Rectal smooth muscle tissue (tissue), 1 donor: ENCODE results near the gene ARHGEF11.

Experiments
- H3K27ac ChIP-seq: one replicate; pipeline ENCODE4 v1.7.0; 2013; ENCODE audit warnings: low read depth, low read length, inconsistent platforms
- H3K27me3 ChIP-seq: one replicate; pipeline ENCODE4 v1.7.0; 2013; ENCODE audit warnings: low read length; ENCODE audit not compliant: control insufficient read depth, insufficient read depth
- H3K36me3 ChIP-seq: one replicate; pipeline ENCODE4 v1.7.0; 2013; ENCODE audit warnings: low read length; ENCODE audit not compliant: control insufficient read depth, insufficient read depth
- H3K4me1 ChIP-seq: one replicate; pipeline ENCODE4 v1.7.0; 2013; ENCODE audit warnings: low read length; ENCODE audit not compliant: control insufficient read depth, insufficient read depth
- H3K4me3 ChIP-seq: one replicate; pipeline ENCODE4 v1.7.0; 2013; ENCODE audit warnings: low read length
- H3K9ac ChIP-seq: one replicate; pipeline ENCODE4 v1.7.0; 2013; ENCODE audit warnings: low read length

ARHGEF11 gene

DNA sequence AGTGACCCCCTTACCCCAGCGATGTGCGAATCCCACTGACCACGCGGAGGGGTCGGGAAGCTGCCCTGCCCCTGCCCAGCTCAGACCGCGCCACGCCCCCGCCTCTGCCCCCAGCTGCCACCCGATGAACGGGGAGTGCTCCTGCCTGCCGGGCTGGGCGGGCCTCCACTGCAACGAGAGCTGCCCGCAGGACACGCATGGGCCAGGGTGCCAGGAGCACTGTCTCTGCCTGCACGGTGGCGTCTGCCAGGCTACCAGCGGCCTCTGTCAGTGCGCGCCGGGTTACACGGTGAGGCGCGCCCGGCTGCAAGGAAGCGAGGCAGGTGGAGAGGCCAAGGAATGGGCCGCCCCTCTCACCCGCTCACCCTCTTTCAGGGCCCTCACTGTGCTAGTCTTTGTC, 137.0 kb downstream of the ARHGEF11 start:
- no peak overlapping the region for H3K27ac ChIP-seq
- H3K9ac ChIP-seq: no peak overlapping the region
- no peak overlapping the region for H3K4me3 ChIP-seq
- no peaks in the 10 kb centered on the region for H3K36me3 ChIP-seq
- H3K4me1 ChIP-seq: no peaks in the 10 kb centered on the region
- H3K27me3 ChIP-seq: peaks cover 7% of the 10 kb centered on the region

GRCh38 chr1:156906206-156906906, 139.2 kb downstream of the ARHGEF11 start:
- Histone ChIP-seq H3K4me3 (no peak overlapping the region), H3K9ac (no peak overlapping the region), H3K4me1 (no peaks in the 10 kb centered on the region), H3K27me3 (peaks cover 7% of the 10 kb centered on the region), H3K27ac (no peak overlapping the region), H3K36me3 (no peaks in the 10 kb centered on the region)

DNA sequence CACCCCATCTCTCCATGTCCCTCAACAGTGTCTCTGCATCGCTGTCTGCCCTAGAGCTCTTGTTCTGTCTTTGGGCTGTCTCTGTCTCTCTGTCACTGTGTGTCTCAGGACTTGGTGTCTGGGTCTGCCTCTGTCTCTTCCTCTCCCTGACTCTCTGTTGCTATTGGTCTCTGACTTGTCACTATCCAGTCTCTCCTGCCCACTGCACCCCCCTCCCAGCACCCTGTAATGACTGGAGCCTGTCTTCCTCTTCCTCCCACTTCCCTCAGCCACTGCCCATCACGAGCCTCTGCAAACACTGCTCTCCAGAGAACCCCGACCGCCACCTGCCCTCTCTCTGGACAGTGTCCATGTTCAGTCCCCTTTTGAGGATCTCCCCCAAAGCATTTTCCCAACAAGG, 139.9 kb downstream of the ARHGEF11 start:
- Histone ChIP-seq H3K27ac (no peak overlapping the region), H3K36me3 (no peaks in the 10 kb centered on the region), H3K4me1 (no peaks in the 10 kb centered on the region), H3K4me3 (no peak overlapping the region), H3K27me3 (peaks cover 7% of the 10 kb centered on the region), H3K9ac (no peak overlapping the region)

DNA sequence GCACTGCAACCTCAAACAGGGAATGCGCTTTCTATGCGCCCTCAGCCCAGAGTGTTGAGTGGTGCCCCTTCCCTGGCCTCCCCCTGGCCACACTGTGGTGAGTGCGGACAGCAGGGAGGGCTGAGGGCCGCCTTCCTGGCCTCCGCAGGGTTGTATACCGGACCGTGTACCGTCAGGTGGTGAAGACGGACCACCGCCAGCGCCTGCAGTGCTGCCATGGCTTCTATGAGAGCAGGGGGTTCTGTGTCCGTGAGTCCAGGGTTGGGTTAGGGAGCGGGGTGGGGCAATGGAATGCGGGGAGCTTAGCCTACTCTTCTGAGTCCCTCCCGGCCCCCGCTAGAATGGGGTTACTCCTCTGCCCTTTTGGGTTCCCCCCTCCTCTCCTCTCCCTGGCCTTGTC, 140.4 kb downstream of the ARHGEF11 start:
- no peaks in the 10 kb centered on the region for H3K36me3 ChIP-seq
- no peaks in the 10 kb centered on the region for H3K4me1 ChIP-seq
- peaks cover 7% of the 10 kb centered on the region for H3K27me3 ChIP-seq
- no peak overlapping the region for H3K4me3 ChIP-seq
- no peak overlapping the region for H3K9ac ChIP-seq
- no peak overlapping the region for H3K27ac ChIP-seq

- H3K27ac ChIP-seq: no peak overlapping the region
- no peaks in the 10 kb centered on the region for H3K4me1 ChIP-seq
- H3K4me3 ChIP-seq: no peak overlapping the region
- peak overlapping the region; percentile 14 for H3K9ac ChIP-seq
- H3K36me3 ChIP-seq: no peaks in the 10 kb centered on the region
- H3K27me3 ChIP-seq: peaks cover 3% of the 10 kb centered on the region
Observed at GRCh38 chr1:156904187-156904959, 141.2 kb downstream of the ARHGEF11 start.

- no peak overlapping the region for H3K9ac ChIP-seq
- no peaks in the 10 kb centered on the region for H3K36me3 ChIP-seq
- no peak overlapping the region for H3K27ac ChIP-seq
- H3K4me1 ChIP-seq: no peaks in the 10 kb centered on the region
- H3K4me3 ChIP-seq: no peak overlapping the region
- peaks cover 5% of the 10 kb centered on the region for H3K27me3 ChIP-seq
Observed at GRCh38 chr1:156903328-156904091, 142.0 kb downstream of the ARHGEF11 start.

GRCh38 chr1:156901966-156902915, 143.3 kb downstream of the ARHGEF11 start:
- no peaks in the 10 kb centered on the region for H3K36me3 ChIP-seq
- no peak overlapping the region for H3K27ac ChIP-seq
- H3K4me3 ChIP-seq: no peak overlapping the region
- H3K4me1 ChIP-seq: no peaks in the 10 kb centered on the region
- no peak overlapping the region for H3K9ac ChIP-seq
- peaks cover 5% of the 10 kb centered on the region for H3K27me3 ChIP-seq

DNA sequence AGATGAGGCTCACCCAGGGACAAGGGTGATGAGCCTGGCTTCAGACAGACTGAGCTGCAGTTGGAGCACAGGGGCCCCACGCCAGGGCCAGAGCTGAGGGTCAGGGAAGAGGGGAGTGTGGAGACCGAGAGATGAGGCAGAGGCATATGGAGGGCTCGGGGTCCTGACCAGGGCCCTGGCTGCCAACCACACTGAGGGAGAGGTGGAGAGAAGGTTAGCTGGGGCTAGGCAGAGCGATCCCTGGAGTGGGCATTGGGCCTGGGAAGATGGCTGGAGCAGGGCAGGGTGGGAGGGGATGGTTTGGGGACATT, 144.0 kb downstream of the ARHGEF11 start:
- no peak overlapping the region for H3K4me3 ChIP-seq
- no peak overlapping the region for H3K9ac ChIP-seq
- H3K36me3 ChIP-seq: no peaks in the 10 kb centered on the region
- peaks cover 5% of the 10 kb centered on the region for H3K27me3 ChIP-seq
- no peak overlapping the region for H3K27ac ChIP-seq
- no peaks in the 10 kb centered on the region for H3K4me1 ChIP-seq

DNA sequence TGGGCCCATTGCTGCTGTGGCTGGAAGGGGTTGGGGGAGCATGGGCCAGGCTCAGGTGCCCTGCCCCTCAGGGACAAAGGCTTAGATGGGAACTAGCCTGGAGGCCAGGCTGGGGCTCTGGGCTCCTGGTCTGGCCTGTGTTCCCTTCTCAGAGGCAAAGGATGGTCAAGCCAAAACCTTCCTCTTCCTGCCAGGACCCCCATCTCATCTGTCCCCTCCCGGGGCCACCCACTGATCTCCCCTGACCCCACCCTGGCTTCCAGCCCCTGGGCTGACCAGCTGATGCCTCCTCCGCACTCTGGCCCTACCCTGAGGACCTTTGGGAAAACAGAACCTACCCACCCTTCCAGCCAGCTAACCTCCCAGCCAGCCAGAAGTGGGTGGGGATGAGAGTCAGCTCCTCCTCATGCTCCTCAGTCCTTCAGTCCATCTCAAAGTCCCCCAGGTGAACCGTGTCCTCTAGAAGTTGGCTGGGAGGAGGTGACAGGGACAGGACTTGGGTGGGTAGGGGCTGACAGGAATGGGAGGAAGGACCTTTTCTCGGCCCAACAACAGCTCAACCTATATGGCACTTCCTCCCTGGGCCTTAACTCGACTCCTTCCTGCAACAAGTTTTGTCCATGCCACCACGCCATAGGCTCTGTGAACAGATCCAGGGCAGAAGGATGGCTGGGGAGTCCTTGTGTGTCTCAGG, 144.5 kb downstream of the ARHGEF11 start:
- peaks cover 5% of the 10 kb centered on the region for H3K27me3 ChIP-seq
- H3K4me1 ChIP-seq: no peaks in the 10 kb centered on the region
- no peaks in the 10 kb centered on the region for H3K36me3 ChIP-seq
- no peak overlapping the region for H3K4me3 ChIP-seq
- no peak overlapping the region for H3K9ac ChIP-seq
- no peak overlapping the region for H3K27ac ChIP-seq

DNA sequence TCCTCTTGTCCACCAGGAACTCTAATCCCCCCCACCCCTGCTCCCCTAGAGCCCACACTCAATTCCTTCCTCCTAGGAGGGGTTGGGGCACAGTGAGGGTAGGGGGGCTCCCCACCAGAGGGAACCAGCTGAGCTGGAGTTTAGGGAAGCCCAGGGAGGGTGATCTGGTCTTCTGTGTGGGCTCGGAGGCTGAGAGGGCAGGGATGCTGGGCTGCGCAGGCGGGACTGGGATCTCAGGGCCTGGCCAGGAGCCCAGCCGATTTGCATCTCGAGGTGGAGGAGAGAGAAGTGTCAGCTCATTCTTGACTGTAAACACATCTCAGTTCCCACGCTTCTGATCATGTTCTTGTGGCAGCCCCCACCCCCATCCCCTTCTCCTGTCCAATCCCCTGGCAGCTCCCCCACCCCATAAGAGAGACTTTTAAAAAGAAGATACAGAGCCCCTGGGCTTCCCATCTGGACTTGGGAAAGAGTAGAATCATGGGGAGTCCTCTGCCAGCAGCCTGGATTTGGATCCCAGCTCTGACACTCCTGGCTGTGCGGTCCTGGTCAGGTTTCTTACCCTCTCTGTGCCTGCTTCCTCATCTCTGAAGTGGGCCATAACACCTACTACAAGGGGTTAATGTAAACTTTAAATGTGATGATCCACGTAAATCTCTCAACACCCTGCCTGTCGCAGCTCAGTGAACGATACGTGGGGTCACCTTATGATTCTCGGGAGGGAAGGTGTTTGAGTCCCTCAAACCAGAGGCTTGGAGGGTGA, 145.4 kb downstream of the ARHGEF11 start:
- no peak overlapping the region for H3K9ac ChIP-seq
- H3K27me3 ChIP-seq: peaks cover 2% of the 10 kb centered on the region
- no peaks in the 10 kb centered on the region for H3K4me1 ChIP-seq
- H3K36me3 ChIP-seq: no peaks in the 10 kb centered on the region
- H3K4me3 ChIP-seq: no peak overlapping the region
- H3K27ac ChIP-seq: no peak overlapping the region
